Psoas muscle (tissue), 8 donors: ENCODE data around the gene SULT4A1. TPM values are rescaled to one million over a fixed set of nuclear protein-coding genes. Genes with fewer than 3 reads are reported as not detected.

ENCODE experiments used
- ATAC-seq, 4 donors: fragments of 200-7000 bp; cut with Tn5 transposase; one replicate each; pipeline ENCODE4 v1.9.1; 2020; ENCODE audit warnings: moderate library complexity in 3 of 4, mild to moderate bottlenecking in 2 of 4
- DNase-seq, 2 donors: peaks; one replicate each; pipeline ENCODE4 v3.0.0-alpha.2; 2020
- H3K27ac ChIP-seq: fragments of 200-600 bp; one replicate; pipeline ENCODE4 v1.8.0; 2022
- H3K27me3 ChIP-seq, 3 donors: fragments of 200-600 bp in 1 of 3; one replicate each; pipeline versions ENCODE4 v1.6.1 to v1.8.0; 2013 to 2022; ENCODE audit warnings: low read length in 2 of 3, mild to moderate bottlenecking in 2 of 3, moderate library complexity in 1 of 3; ENCODE audit not compliant: insufficient read depth in 3 of 3
- H3K36me3 ChIP-seq, 2 donors: fragments of 200-600 bp in 1 of 2; one replicate each; pipeline versions ENCODE4 v1.6.1 to v1.8.0; 2013 to 2022; ENCODE audit warnings: low read depth in 1 of 2, mild to moderate bottlenecking in 1 of 2, moderate library complexity in 1 of 2; ENCODE audit not compliant: insufficient read depth in 1 of 2
- H3K4me1 ChIP-seq: fragments of 200-600 bp; one replicate; pipeline ENCODE4 v1.8.0; 2022
- H3K4me3 ChIP-seq: fragments of 200-600 bp; one replicate; pipeline ENCODE4 v1.8.0; 2022; ENCODE audit warnings: mild to moderate bottlenecking
- H3K9me3 ChIP-seq: fragments of 200-600 bp; one replicate; pipeline ENCODE4 v1.8.0; 2022
- WGBS, 3 donors: extraction: QIAGEN DNeasy Blood & Tissue Kit; methylation state at CpG; one replicate each; pipeline versions ENCODE4 v1.1.6 to v1.1.7; 2013; 5-methylcytosine and 5-hydroxymethylcytosine counted together
- intact Hi-C, 2 donors: fragments of 100-400 bp; cut with DNase I; formaldehyde crosslinking; loops; one replicate each; pipeline versions ENCODE4 v1.11.0 to v1.14.2; 2022
- polyA plus RNA-seq, 3 donors: library from polyadenylated mRNA; stranded (reverse); fragments of 200-250 nt; gene quantifications; one replicate each; pipeline ENCODE4 v1.2.3, GENCODE V29; 2013
- total RNA-seq, 4 donors: library from RNA; stranded (reverse); fragmentation: NEBNext Ultra II Directional in 2 of 4; extraction: Animal tissue kit (Norgen Biotek cat#: 25700) in 2 of 4; gene quantifications; one replicate each; pipeline versions ENCODE4 v1.2.1 to v1.2.4, GENCODE V29; 2021 to 2023
- TF ChIP-seq, protein P1 (sequence below): fragments of 200-600 bp; IDR thresholded peaks from one replicate; pipeline ENCODE4 v1.8.0; 2022; ENCODE audit warnings: antibody characterized with exemption
- donor health status: healthy with polysubstance abuse.
- donor health status: DM: no; HTN: no; CAD: no; lungs with moderate emphysema.
- donor health status: Bipolar disorder and iron deficiency.
- donor health status: healthy.
- donor health status: DM: yes; HTN: yes; CAD: no.
- donor health status: DM: no; HTN: no; CAD: no.
- donor health status: DM: no; HTN: no; CAD: no.
- donor health status: DM: yes; HTN: yes; CAD: no.

Gene SULT4A1
- total and polyA plus RNA-seq, 7 donors, result 0.08 to 0.23 TPM; not detected in 5

DNA sequence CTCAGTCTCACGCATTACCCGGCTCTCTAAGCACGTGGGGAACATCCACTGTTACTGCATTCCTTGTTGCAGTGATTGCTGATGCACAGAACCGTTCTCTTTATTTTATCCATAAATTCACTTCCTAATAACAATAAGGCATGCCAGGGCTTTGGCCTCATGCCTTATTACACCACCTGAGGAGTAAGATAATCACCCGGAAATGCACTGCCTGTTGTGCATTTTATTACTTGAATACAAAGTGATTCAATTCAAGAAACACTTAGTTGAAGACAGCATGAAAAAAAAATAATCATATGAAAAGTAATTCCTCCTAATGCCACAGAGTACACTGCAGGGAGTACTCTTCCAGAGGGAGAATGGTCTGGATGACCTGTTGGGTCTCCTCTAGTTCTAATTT, 69.4 kb downstream of the SULT4A1 start:
- DNase-seq (no peak), ATAC-seq (no peak)
- Histone ChIP-seq H3K9me3 (no peaks in the 10 kb centered on the region), H3K4me3 (no peak overlapping the region), H3K36me3 (no peaks in the 10 kb centered on the region), H3K27ac (no peak overlapping the region), H3K4me1 (no peaks in the 10 kb centered on the region), H3K27me3 (no peaks in the 10 kb centered on the region)
- 57 to 68% (median 62%) methylated on average over 5 of the region's 5 CpGs for WGBS, 3 donors
- intact Hi-C loops, result no loop called here
- TF ChIP-seq, protein P1, sequence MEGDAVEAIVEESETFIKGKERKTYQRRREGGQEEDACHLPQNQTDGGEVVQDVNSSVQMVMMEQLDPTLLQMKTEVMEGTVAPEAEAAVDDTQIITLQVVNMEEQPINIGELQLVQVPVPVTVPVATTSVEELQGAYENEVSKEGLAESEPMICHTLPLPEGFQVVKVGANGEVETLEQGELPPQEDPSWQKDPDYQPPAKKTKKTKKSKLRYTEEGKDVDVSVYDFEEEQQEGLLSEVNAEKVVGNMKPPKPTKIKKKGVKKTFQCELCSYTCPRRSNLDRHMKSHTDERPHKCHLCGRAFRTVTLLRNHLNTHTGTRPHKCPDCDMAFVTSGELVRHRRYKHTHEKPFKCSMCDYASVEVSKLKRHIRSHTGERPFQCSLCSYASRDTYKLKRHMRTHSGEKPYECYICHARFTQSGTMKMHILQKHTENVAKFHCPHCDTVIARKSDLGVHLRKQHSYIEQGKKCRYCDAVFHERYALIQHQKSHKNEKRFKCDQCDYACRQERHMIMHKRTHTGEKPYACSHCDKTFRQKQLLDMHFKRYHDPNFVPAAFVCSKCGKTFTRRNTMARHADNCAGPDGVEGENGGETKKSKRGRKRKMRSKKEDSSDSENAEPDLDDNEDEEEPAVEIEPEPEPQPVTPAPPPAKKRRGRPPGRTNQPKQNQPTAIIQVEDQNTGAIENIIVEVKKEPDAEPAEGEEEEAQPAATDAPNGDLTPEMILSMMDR, result no peak

DNA sequence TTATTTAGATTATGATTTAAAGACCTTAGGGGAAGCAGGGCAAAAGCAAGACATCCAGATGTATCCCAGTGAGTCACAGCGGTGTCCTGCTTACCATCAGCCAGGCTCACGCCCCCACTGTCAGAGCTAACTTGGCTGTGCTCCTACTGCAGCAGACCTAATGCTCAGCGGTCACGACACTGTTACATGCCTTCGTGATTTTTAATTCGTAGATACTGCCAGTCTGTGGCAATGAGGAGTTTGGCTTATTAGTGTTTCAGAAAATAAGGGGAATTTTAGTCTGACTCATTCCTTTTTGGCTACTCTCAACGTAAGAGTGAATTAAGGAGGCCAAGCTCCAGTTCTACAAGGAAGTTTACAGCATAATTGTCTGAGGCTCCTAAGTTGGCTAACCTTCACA, 72.9 kb downstream of the SULT4A1 start:
- peak in 1 of 4 donors; percentile 44 for ATAC-seq
- Histone ChIP-seq H3K4me3 (no peak overlapping the region), H3K36me3 (no peaks in the 10 kb centered on the region), H3K27ac (no peak overlapping the region), H3K9me3 (no peaks in the 10 kb centered on the region), H3K4me1 (no peaks in the 10 kb centered on the region), H3K27me3 (no peaks in the 10 kb centered on the region)
- TF ChIP-seq, protein P1, result no peak
- peak in 1 of 2 donors; percentile 38 for DNase-seq
- WGBS, 3 donors, result 24 to 42% (median 29%) methylated on average over 7 of the region's 7 CpGs
- intact Hi-C loops, result no loop called here

DNA sequence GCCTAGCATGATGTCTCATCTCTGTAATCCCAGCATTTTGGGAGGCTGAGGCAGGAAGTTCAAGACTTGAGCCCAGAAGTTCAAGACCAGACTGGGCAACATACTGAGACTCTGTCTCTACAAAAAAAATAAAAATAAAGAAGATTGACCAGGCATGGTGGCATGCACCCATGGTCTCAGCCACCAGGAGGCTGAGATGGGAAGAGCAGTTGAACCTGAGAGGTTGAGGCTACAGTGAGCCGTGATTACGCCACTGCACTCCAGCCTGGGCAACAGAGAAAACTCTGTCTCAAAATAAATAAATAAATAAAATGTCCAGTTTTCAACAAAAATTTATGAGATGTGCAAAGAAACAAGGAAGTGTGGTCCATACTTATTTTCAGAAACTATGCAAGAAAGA, 78.5 kb downstream of the SULT4A1 start:
- no peaks in the 10 kb centered on the region for H3K9me3 ChIP-seq
- WGBS, 3 donors, result 88 to 97% (median 91%) methylated on average over 2 of the region's 2 CpGs
- no peak overlapping the region for H3K27ac ChIP-seq
- H3K36me3 ChIP-seq, result no peaks in the 10 kb centered on the region
- H3K27me3 ChIP-seq, result no peaks in the 10 kb centered on the region
- TF ChIP-seq, protein P1, result no peak
- ATAC-seq, result no peak
- no peaks in the 10 kb centered on the region for H3K4me1 ChIP-seq
- DNase-seq, result no peak
- H3K4me3 ChIP-seq, result no peak overlapping the region
- intact Hi-C loops, result no loop called here

DNA sequence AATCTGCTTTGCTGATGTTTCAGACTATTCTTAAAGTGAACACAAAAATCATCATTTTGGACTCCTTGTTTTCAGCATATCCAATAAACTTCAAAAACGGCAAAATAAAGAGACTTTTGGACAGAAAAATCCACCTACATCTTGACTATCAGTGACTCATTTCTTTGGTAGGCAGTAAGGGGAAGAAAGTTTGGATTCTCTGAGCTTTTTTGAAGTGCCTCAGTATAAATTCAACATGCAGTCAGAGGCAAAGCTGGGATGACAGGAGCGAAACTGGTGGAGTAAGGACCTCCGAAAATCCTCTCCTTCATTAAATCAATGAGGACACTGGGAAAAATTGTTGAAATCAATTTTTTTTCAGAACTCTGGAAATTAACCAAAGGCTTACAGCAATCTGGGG, 79.9 kb downstream of the SULT4A1 start:
- WGBS, 3 donors, result 88 to 89% (median 88%) methylated on average over 3 of the region's 3 CpGs
- Histone ChIP-seq H3K36me3 (no peaks in the 10 kb centered on the region), H3K27ac (no peak overlapping the region), H3K4me3 (no peak overlapping the region), H3K9me3 (no peaks in the 10 kb centered on the region), H3K27me3 (no peaks in the 10 kb centered on the region), H3K4me1 (no peaks in the 10 kb centered on the region)
- TF ChIP-seq, protein P1, result no peak
- ATAC-seq, result no peak
- DNase-seq, result no peak
- intact Hi-C loops, result no loop called here

DNA sequence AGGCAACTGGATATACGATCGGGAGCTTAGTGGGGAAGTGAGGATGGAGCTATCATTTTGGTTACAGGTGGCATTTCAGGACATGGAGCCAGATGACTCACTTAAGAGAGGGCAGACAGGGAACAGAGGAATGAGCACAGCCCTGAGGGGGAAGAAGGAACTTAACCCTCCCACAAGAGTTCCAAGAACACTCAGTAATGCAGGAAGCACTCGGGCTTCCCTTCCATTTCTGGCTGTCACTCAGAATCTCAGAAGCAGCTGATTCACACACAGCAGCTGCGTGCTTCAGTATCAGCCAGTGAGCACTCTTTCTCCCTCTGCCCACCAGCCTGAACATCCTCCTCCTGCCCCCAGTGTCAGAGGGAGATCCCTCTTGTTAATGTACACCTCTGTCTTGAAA, 85.0 kb downstream of the SULT4A1 start:
- intact Hi-C loops, result no loop called here
- ATAC-seq (peak in 2 of 4 donors; percentile 17 to 46), DNase-seq (no peak)
- no peak overlapping the region for H3K4me3 ChIP-seq
- no peak overlapping the region for H3K27ac ChIP-seq
- no peaks in the 10 kb centered on the region for H3K27me3 ChIP-seq
- TF ChIP-seq, protein P1, result no peak
- no peaks in the 10 kb centered on the region for H3K36me3 ChIP-seq
- H3K9me3 ChIP-seq, result no peaks in the 10 kb centered on the region
- H3K4me1 ChIP-seq, result no peaks in the 10 kb centered on the region
- WGBS, 3 donors, result 30 to 44% (median 42%) methylated on average over 4 of the region's 4 CpGs
